Tibial nerve (tissue), 4 donors: Measurements from ENCODE around the gene PEX3.

ENCODE experiments used
- EP300 ChIP-seq, 2 donors: sonication (generic); formaldehyde crosslinking; IDR thresholded peaks; one replicate each; pipeline ENCODE4 v1.6.1; 2017; ENCODE audit warnings: antibody characterized with exemption in 2 of 2, mild to moderate bottlenecking in 1 of 2
- TF ChIP-seq, protein P1 (sequence below), 5 experiments: fragments of 200-600 bp in 3 of 5; fragments of 450-650 bp in 2 of 5; sonication (generic) in 3 of 5; IDR thresholded peaks; one replicate each; pipeline ENCODE4 v1.5.1; 2016 to 2019; ENCODE audit warnings: antibody characterized with exemption in 5 of 5, mild to moderate bottlenecking in 3 of 5, moderate library complexity in 2 of 5

DNA sequence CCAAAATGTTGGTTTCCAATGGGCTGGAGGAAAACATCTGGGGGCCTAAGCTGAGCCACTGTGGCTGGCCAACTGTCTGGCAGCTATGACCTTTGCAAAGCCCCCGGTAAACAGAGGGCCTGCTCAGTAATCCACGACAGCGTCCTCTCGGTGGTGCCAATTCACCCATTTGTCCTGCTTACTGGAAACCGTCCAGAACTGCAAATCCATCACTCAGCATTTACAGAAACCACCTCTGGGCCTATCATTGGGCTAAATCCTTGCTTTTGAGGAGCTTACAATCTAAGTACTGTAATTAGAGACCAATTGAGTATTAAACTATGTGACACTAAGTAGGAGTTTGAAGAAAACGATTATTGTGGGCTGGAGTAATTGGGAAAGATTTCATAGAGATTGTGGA lies 31.1 kb upstream of the PEX3 start:
- TF ChIP-seq, protein P1, sequence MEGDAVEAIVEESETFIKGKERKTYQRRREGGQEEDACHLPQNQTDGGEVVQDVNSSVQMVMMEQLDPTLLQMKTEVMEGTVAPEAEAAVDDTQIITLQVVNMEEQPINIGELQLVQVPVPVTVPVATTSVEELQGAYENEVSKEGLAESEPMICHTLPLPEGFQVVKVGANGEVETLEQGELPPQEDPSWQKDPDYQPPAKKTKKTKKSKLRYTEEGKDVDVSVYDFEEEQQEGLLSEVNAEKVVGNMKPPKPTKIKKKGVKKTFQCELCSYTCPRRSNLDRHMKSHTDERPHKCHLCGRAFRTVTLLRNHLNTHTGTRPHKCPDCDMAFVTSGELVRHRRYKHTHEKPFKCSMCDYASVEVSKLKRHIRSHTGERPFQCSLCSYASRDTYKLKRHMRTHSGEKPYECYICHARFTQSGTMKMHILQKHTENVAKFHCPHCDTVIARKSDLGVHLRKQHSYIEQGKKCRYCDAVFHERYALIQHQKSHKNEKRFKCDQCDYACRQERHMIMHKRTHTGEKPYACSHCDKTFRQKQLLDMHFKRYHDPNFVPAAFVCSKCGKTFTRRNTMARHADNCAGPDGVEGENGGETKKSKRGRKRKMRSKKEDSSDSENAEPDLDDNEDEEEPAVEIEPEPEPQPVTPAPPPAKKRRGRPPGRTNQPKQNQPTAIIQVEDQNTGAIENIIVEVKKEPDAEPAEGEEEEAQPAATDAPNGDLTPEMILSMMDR (IDR thresholded peaks at IDR 0.05), result no peak
- no peak for TF ChIP-seq EP300 (IDR thresholded peaks at IDR 0.05)
